ENCODE data around the gene AGL. TPM values are rescaled to one million over a fixed set of nuclear protein-coding genes. Genes with fewer than 3 reads are reported as not detected.
"Not testable (repeated sequence)": the region's sequence is repeated elsewhere in the genome, so short reads cannot be mapped to it uniquely, and the experiment has no call there.

AGL gene
- total RNA-seq, 6 experiments from 2014 or later: 5.8 to 8.2 (median 7.2) TPM

DNA sequence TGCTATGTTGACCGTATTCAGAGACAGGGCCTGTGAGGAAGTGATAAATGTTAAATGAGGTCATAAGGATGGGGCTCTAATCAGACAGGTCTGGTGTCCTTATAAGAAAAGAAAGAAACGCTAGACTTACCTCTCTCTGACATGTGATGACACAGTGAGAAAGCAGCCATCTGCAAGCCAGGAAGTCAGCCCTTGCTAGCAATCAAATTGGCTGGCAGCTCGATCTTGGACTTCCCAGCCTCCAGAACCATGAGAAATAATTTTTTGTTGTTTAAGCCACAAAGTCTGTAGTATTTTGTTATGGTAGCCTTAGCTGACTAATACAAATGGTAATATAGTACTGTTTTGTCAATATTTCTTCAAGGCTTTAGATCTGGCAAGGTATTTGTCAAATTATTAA is 25.1 kb upstream of the AGL start:
- Mint-ChIP-seq H3K27ac (no peak overlapping the region), H3K9me3 (no peaks in the 10 kb centered on the region), H3K36me3 (ENCODE audit: low read depth) (no peaks in the 10 kb centered on the region; the same call in 1 of the 2 replicates), H3K4me1 (ENCODE audit: low read depth) (no peaks in the 10 kb centered on the region), H3K4me3 (no peak overlapping the region), H3K27me3 (ENCODE audit: insufficient read depth) (peaks cover 5% of the 10 kb centered on the region; the same call in 1 of the 2 replicates)
- DNase-seq: no peak
- TF ChIP-seq CTCF (IDR thresholded peaks at IDR 0.05): no peak

DNA sequence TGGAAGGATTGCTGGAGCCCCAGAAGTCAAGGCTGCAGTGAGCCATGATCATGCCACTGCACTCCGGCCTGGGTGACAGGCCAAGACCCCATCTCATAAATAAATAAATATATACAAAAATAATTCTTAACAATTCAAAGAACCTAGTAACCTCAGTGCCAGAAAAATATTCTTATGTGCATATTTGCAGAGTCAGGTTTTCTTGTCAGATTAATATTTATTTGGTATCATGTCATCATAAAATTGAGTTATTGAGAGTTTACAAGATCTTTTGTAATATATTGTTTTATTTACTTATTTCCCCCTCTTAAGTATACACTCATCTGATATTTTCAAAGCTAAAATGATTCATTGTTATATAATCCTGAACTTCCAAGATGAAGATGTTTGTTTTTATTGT is 24.5 kb upstream of the AGL start:
- Mint-ChIP-seq H3K27ac (no peak overlapping the region), H3K9me3 (no peaks in the 10 kb centered on the region), H3K4me3 (no peak overlapping the region), H3K36me3 (ENCODE audit: low read depth) (no peaks in the 10 kb centered on the region; the same call in 1 of the 2 replicates), H3K4me1 (ENCODE audit: low read depth) (no peaks in the 10 kb centered on the region), H3K27me3 (ENCODE audit: insufficient read depth) (peaks cover 5% of the 10 kb centered on the region; the same call in 1 of the 2 replicates)
- DNase-seq: no peak
- TF ChIP-seq CTCF (IDR thresholded peaks at IDR 0.05): no peak

DNA sequence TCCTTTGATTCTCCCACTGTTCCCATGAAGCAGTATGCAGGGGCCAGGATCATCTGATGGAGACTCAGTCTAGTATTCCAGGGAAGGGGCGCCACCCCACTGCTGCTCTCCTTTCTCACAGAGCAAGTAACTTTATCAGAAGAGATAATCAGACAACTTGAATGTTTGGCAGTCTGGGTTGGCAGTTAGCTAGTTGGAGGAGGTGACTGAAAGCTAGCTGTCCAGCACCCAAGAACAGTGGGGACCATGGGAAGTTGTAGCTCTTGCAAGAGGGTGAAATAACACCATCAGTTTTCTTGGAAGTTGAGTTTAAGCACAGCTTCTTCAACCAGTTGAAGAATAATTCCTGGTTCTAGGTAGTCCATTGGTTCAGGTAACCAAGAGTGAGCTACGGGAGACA is 22.2 kb upstream of the AGL start:
- H3K4me3 Mint-ChIP-seq: no peak overlapping the region
- TF ChIP-seq CTCF (IDR thresholded peaks at IDR 0.05): no peak

GRCh38 chr1:99829269-99829668 is 20.9 kb upstream of the AGL start:
- Mint-ChIP-seq H3K27ac (no peak overlapping the region), H3K36me3 (ENCODE audit: low read depth) (no peaks in the 10 kb centered on the region; the same call in 1 of the 2 replicates), H3K4me3 (no peak overlapping the region), H3K27me3 (ENCODE audit: insufficient read depth) (peaks cover 3% of the 10 kb centered on the region), H3K4me1 (ENCODE audit: low read depth) (no peaks in the 10 kb centered on the region), H3K9me3 (peaks cover 8% of the 10 kb centered on the region; the same call in 1 of the 2 replicates)
- no peak for DNase-seq
- no peak for TF ChIP-seq CTCF (IDR thresholded peaks at IDR 0.05)

More for the DNA sequence above, 22.2 kb upstream of the AGL start:
- no peaks in the 10 kb centered on the region; the same call in 1 of the 2 replicates for H3K36me3 Mint-ChIP-seq (ENCODE audit: low read depth)
- DNase-seq: no peak
- no peaks in the 10 kb centered on the region for H3K4me1 Mint-ChIP-seq (ENCODE audit: low read depth)
- peaks cover 8% of the 10 kb centered on the region; the same call in 1 of the 2 replicates for H3K9me3 Mint-ChIP-seq
- peaks cover 3% of the 10 kb centered on the region for H3K27me3 Mint-ChIP-seq (ENCODE audit: insufficient read depth)
- H3K27ac Mint-ChIP-seq: no peak overlapping the region

DNA sequence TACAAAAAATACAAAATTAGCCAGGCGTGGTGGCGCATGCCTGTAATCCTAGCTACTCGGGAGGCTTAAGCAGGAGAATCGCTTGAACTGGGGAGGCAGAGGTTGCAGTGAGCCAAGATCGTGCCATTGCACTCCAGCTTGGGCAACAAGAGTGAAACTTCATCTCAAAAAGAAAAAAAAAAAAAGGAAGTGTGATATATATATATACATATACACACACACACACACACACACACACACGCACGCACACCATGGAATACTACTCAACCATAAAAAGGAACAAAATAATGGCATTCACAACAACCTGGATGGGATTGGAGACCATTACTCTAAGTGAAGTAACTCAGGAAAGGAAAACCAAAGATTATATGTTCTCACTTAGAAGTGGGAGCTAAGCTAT is 16.2 kb upstream of the AGL start:
- H3K4me3 Mint-ChIP-seq; H3K27me3 Mint-ChIP-seq (ENCODE audit: insufficient read depth); H3K9me3 Mint-ChIP-seq; H3K36me3 Mint-ChIP-seq (ENCODE audit: low read depth); DNase-seq; H3K4me1 Mint-ChIP-seq (ENCODE audit: low read depth); H3K27ac Mint-ChIP-seq: not testable (repeated sequence)

GRCh38 chr1:99836171-99837103 is 13.7 kb upstream of the AGL start:
- not testable (repeated sequence) for H3K27ac Mint-ChIP-seq; H3K4me3 Mint-ChIP-seq; DNase-seq; H3K27me3 Mint-ChIP-seq (ENCODE audit: insufficient read depth); H3K4me1 Mint-ChIP-seq (ENCODE audit: low read depth); H3K36me3 Mint-ChIP-seq (ENCODE audit: low read depth)
- H3K9me3 Mint-ChIP-seq: peaks cover 12% of the 10 kb centered on the region

DNA sequence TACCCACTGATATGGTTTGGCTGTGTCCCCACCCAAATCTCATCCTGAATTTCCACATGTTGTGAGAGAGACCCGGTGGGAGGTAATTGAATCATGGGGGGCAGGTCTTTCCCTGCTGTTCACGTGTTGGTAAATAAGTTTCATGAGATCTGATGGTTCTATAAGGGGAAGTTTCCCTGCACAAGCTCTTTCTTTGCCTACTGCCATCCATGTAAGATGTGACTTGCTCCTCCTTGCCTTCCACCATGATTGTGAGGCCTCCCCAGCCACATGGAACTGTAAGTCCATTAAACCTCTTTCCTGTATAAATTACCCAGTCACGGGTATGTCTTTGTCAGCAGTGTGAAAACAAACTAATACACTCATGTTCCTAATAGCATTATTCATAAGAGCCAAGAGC is 9.8 kb upstream of the AGL start:
- H3K36me3 Mint-ChIP-seq (ENCODE audit: low read depth); H3K27ac Mint-ChIP-seq; DNase-seq; H3K4me3 Mint-ChIP-seq; H3K4me1 Mint-ChIP-seq (ENCODE audit: low read depth); H3K9me3 Mint-ChIP-seq; H3K27me3 Mint-ChIP-seq (ENCODE audit: insufficient read depth): not testable (repeated sequence)

Measured in HFFc6 (cell line).